ENCODE data around the gene HIF3A.
A peak's percentile ranks its signal among the peaks of the same experiment; 100 is the strongest.

HIF3A gene

GRCh38 chr19:46328079-46328478 is 31.2 kb downstream of the HIF3A start:
- DNase-seq (ENCODE audit: low read depth in 2 of 2) = no peak

- no peak for DNase-seq (ENCODE audit: low read depth in 2 of 2)
Observed at GRCh38 chr19:46330319-46330918, 33.6 kb downstream of the HIF3A start.

DNA sequence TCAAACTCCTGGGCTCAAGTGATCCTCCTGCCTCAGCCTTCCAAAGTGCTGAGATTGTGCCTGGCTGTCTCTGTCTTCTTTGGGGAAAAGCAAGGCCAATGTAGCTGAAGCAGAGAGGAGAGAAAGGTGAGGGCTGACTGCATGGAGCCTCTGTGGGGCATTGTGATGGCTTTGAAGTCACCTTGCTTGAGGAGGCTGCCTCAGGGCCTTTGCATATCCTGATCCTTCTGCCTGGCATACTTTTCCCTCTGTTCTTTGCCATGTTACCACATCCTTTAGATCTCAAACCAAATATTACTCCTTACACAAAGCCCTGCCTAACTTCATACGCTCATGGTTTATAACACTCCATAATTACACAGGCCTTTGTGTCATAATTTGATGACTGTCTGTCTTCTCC is 40.6 kb downstream of the HIF3A start:
- no peak for DNase-seq (ENCODE audit: low read depth in 2 of 2)

- DNase-seq (ENCODE audit: low read depth in 2 of 2) = no peak
Observed at GRCh38 chr19:46339446-46339845, 42.6 kb downstream of the HIF3A start.

DNA sequence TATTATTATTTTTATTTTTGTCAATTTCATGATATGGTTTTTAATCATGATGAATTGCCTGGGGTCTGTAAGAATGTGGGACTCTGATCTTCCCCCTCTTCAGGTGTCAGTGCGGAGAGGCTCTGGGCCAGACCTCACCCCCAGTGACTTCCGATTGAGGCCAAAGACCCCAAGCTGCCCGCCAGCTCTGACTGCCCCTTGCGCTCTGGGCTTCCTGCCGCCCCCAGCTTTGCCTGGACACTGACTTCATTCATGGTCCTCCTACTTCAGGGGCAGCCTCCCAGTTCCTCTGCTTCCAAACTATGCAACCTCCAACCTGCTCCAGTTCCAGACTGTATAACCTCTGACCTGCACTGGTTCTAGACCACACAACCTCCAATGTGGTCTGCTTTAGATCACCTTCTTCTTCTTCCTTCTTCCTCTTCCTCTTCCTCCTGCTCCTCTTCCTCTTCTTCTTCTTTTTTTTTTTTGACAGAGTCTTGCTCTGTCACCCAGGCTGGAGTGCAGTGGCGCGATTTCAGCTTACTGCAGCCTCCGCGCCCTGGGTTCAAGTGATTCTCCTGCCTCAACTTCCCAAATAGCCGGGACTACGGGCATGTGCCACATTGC is 43.3 kb downstream of the HIF3A start:
- no peak for DNase-seq (ENCODE audit: low read depth in 2 of 2)

DNA sequence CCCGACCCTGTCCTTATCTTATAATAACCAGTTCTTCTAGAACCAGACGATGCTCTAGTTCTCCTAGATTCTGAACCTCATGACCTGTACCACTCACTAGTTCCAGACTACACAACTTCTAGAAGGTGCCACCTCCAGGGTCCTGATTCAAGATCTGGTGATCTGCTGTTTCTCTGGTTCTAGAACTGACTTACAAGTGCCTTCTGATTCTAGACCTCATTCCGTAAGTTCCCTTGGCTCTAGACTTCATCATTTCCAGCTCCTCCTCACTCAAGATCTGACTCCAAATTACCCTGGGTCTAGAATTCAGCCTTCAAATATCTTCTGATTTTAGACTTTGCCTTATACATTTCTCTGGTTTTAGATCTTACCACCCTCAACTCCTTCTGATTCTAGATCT is 45.1 kb downstream of the HIF3A start:
- DNase-seq (ENCODE audit: low read depth in 2 of 2) = no peak

DNA sequence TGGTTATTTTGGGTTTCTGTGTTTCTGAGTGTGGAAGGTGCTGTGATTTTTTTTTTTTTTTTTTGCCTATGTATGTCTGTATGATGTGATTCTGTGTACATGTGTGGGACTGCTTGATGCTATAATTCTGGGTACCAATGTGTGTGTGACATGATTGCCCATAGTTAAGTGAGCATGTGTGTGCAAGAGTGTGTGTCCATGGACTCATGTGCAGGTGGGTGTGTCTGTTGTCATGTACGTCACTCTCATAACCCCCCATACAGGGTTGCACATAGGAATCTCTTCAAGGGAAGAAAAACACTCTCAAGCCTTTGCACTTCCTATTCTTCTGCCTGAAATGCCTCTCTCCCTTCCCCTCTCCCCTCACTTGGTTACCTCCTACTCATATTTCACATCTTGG is 47.5 kb downstream of the HIF3A start:
- no peak for DNase-seq (ENCODE audit: low read depth in 2 of 2)

DNA sequence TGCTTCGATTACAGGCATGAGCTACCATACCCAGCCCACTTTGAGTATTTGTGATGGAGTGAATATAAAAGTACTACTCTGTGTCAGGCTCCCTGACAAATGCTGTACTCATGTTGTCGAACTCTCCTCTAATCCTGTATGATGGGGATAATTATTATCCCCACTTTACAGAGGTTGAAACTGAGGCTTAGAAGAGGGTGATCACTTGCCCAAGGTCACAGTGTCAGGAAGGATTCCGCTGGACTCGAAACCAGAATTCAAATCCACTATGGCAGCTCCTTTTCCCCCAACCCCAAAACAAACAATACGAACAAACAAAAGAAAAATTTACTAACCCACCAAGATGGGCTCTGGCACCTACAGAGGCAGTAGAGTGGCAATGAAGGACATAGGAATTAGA is 48.3 kb downstream of the HIF3A start:
- no peak for DNase-seq (ENCODE audit: low read depth in 2 of 2)

DNA sequence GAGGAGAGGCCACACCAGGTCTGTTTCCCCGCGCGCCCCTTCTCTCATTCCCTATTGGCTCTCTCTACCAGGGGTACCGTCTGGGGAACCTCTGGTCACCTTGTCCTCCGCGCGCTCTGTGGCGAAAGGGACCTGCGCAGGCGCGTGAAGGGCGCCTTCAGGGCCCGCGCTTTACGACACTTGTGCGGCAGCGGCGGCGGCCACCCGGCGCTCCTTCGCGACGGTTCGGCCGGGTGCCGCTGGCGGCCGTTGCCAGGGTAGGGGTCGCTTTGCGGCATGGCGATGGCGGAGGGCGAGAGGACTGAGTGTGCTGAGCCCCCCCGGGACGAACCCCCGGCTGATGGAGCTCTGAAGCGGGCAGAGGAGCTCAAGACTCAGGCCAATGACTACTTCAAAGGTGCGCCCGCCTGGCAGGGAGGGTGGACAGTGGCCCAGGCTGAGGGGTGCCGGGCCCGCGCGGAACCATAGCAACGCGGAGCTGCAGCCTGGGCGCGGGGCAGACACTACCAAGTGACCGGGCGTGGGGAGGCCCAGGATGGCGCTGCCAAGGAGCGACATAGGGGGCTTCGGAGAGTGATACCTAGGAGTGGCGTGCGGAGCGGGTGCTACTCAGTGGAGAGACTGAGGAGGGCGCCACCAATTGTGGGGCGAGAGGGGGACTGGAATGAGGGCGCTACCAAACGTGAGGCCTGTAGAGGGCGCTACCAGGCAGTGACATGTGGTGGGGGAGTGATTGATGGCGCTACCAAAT is 50.2 kb downstream of the HIF3A start, which contains the start of gene PPP5C:
PPP5C (plus strand) TSS at position 267 of the 751 bp plus-strand sequence; CDS start at position 277, 10 bp downstream.
- DNase-seq (ENCODE audit: low read depth in 2 of 2) = peak; percentile 68 to 69

DNA sequence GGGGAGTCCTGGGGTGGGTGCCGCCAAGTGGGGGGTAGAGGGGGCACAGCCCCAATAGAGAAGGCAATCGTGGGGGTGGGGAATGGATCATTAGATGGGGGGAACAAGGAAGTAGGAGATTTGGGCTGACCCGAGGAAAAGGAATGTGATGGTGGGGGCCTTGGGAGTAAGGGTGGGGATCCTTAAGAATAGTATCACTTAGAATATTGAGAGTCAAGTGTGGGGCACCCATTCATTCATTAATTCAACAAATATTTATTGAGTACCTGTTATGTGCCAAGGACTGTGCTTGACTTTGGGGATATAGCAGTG is 50.7 kb downstream of the HIF3A start:
- no peak for DNase-seq (ENCODE audit: low read depth in 2 of 2)

- DNase-seq (ENCODE audit: low read depth in 2 of 2) = no peak
Observed at GRCh38 chr19:46347985-46348384, 51.1 kb downstream of the HIF3A start.

GRCh38 chr19:46349311-46349993 is 52.6 kb downstream of the HIF3A start:
- DNase-seq (ENCODE audit: low read depth in 2 of 2) = no peak

GRCh38 chr19:46350029-46350757 is 53.4 kb downstream of the HIF3A start:
- DNase-seq (ENCODE audit: low read depth in 2 of 2) = no peak

- DNase-seq (ENCODE audit: low read depth in 2 of 2) = no peak
Observed at GRCh38 chr19:46350758-46351159, 53.9 kb downstream of the HIF3A start.

- DNase-seq (ENCODE audit: low read depth in 2 of 2) = no peak
Observed at GRCh38 chr19:46351241-46352041, 54.6 kb downstream of the HIF3A start.

- DNase-seq (ENCODE audit: low read depth in 2 of 2) = no peak
Observed at GRCh38 chr19:46353730-46354528, 57.1 kb downstream of the HIF3A start.

GRCh38 chr19:46355234-46356148 is 58.6 kb downstream of the HIF3A start:
- no peak for DNase-seq (ENCODE audit: low read depth in 2 of 2)

- no peak for DNase-seq (ENCODE audit: low read depth in 2 of 2)
Observed at GRCh38 chr19:46356149-46357055, 59.6 kb downstream of the HIF3A start.

All from stimulated activated CD4-positive, alpha-beta T cell treated with anti-CD3 and anti-CD28 coated beads, Interleukin-1b, Interleukin-23, amount 100 ng/mL, for 1 hour (primary cell).